NOMO-1 (cell line): ENCODE results near the gene ENC1.

ENCODE experiments used
- DNase-seq, 2 experiments: peaks; one replicate each; lab custom pipeline; 2025; ENCODE audit not compliant: unreplicated experiment in 2 of 2; lab: John Stamatoyannopoulos, UW

ENC1 gene

DNA sequence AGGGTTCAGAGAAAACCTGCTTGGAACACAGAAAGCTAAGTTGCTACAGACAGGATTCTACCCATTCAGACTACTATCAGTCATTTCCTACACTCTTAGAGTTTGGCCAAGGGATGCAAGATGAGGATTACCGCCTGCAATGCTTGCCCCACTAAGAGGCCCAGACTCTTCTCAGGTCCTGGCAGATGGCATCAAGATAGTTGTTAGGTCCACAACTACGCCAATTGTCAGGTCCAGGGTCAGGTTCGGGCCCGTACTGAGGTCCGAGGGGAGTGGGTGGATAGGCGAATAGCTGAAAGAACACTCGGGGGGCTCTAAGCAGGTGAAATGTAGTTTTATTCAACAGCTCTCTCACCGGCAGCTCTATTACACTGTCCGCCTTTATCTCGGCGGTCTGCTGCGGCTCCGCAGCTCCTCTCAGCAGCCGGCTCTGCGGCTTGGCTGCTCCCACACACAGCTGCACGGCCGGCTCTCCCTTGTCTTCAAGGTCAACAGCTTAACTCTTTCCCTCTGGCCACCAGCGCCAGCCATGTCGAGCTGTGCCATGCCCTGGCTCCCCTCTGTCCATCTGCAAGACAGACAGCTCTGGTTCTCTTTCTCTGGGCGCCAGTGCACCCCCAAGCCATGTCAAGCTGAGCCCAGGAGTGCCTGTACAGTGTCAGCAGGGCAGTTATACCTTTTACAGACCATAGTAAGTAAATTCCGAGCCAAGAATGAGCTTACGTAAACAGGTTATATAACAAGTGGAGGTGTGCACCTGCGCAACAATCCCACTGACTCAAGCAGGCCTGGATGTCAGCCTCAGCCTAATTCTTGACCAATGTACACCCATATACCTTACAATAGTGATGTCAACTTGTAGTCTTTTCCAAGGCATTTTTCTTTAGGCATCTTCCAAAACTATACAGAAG, 24.0 kb downstream of the ENC1 start:
- DNase-seq, result no peak

DNA sequence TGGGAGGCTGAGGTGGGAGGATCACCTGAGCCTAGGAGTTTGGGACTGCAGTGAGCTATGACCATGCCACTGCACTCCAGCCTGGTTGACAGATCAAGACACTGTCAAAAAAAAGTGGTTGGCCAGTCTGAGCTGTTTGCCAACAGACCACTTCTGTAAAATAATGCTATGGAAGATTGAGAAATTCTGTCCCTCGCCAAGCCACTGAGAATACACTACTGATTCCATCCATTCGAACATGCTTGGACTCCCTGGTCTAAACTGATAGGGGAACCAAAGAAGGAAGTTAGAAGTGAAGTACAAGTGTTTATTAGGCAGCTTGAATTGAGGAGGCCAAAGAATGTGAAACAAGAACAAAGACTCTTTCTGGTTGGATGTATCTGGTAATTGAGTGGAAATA, 27.2 kb downstream of the ENC1 start:
- peak; percentile 84 to 96 for DNase-seq

DNA sequence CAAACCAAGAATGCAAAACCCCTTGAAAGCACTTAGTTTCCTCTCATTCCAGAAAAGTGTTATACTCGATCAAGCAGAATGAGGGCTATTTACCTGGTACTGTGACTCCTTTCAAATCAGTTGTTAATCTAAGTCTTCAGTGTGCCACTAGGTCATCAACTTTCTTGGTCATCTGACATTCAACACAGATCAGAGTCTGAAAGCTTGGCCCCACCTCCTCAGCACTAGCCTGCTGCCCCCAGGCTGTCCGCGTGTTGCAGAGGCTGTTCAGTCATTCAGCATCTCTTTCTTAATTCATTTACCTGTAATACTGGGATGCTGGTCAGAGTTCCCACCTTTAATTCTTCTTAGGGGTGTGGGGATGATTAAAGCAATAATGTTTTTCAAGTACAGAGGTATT, 28.5 kb downstream of the ENC1 start:
- DNase-seq, result no peak

DNA sequence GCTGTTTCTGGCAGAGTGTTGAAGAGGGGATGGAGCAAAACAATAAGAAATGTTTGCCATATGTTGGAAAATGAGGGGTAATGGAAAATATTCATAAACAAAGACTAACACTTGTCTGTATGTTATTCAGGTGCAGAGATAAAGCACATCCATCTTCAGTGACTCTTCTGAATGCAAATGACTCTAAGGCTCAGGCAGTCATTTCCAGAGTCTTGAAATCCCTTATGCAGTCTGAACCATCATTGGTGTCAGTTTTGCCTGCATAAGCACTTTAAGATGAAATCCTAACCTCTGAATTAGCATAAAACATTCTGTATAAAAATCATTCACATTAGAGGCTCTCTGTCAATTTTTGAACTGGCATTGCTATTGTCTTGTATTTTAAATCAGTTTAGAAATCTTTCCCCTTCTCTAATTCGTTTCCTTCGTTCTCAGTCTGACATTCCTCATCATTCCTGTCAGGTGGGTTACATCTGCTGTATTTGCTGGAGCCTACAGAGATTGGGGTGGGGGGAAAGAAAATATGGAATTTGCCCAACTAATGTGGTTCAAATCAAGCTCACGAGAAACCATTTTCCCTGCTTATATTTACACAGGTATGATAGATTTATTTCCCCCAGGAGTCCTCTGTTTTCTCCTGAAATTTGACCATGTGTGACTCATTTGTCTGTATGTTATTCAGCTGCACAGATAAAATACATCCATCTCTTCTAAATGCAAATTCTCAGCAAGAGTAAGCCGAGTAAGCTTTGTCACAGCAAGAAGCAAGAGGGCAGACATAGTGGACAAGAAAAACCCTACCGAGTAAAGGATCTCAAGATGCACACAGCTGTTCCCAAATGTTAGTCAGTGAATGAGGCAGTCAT, 31.6 kb downstream of the ENC1 start:
- no peak for DNase-seq

DNA sequence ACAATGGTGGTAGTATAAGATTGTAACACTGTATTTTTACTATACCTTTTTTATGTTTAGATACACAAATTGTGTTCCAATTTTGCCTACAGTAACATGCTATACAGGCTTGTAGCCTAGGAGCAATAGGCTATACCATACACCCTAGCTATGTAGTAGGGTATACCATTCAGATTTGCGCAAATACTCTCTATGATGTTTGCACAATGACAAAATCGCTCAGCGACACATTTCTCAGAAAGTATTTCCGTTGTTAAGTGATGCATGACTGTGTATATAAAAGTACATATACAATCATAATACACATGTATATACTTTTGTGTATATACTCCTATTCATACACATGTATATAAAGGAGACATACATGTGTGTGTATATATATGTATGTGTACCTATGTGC, 34.8 kb downstream of the ENC1 start:
- no peak for DNase-seq

DNA sequence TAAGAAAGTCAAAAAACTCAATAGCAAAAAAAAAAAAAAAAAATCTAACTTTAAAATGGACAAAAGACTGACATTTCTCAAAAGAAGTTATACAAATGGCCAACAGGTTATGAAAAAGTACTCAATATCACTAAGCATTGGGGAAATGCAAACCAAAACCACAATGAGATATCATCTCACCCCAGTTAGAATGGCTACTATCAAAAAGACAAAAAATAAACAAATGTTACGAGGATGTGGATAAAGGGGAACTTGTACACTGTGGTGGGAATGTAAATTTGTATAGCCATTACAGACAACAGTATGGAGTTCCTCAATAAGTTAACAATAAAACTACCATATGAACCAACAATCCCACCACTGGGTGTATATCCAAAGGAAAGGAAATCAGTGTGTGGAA, 37.2 kb downstream of the ENC1 start:
- DNase-seq, result no peak

GRCh38 chr5:74599148-74599547, 41.4 kb downstream of the ENC1 start:
- no peak for DNase-seq

GRCh38 chr5:74598731-74599130, 41.8 kb downstream of the ENC1 start:
- DNase-seq, result no peak

GRCh38 chr5:74596927-74597326, 43.6 kb downstream of the ENC1 start:
- DNase-seq, result no peak

GRCh38 chr5:74595143-74595925, 45.2 kb downstream of the ENC1 start:
- DNase-seq, result no peak

DNA sequence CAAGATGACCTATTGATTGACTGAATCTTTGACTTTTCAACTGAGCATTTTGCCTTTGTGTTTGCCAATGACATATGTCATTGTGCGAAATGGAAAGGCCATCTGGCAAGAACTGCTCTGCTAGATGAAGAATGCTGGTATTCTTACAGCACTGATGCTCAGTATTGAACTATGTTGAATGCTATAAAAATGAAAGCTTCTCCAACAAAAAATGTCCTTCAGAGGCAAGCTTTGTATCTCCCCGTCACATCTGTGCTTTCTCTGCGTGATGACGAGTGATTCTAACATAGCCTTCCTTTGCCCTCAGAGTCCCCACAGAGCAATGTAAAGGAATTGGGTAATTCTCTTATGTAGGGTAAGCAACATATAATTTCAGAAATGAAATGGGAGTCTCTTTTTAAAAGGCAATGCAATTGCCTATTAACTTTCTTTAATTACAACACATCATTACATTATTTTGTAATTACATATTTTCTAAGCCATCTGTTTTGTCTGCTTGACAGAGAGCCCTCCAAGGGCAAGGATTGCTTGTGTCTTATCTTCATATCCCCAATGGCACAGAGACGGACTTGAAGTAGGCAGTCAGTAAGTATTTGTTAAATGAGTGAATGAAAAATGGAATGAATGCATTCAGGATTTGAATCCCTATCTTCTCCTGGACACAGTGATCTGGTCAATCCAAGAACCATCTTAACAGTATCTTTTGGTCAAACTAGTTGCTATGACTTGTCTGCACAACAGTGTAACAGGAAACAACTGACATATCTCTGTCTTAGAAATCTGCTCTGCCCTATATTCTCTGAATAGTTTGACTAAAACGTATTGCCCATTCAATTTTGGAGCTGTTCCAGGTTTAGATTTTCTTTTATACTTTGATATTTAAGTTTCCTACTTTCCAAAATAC, 46.1 kb downstream of the ENC1 start:
- DNase-seq, result no peak

- no peak for DNase-seq
These were observed 51.1 kb downstream of the ENC1 start for GRCh38 chr5:74589204-74590056.

DNA sequence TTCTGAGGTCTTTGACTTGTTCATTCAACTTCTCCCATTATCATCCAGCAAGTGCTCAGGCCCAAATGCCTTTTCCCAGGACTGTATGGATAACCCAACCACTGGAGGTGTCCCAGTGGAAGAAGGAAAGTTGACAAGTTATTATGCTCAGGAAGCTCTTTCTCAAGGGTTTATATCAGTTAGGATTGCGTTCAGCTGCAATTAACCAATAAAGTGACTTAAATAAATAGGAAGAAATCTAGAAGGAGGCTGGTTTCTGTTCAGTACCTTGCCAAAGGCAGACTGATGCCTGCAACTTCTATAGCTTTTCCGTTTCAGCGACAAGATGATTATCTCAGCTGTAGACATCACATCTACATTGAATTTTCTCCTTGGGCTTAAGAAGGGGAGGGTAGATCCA, 52.1 kb downstream of the ENC1 start:
- DNase-seq, result no peak

- DNase-seq, result no peak
These were observed 52.6 kb downstream of the ENC1 start for GRCh38 chr5:74587890-74588289.

DNA sequence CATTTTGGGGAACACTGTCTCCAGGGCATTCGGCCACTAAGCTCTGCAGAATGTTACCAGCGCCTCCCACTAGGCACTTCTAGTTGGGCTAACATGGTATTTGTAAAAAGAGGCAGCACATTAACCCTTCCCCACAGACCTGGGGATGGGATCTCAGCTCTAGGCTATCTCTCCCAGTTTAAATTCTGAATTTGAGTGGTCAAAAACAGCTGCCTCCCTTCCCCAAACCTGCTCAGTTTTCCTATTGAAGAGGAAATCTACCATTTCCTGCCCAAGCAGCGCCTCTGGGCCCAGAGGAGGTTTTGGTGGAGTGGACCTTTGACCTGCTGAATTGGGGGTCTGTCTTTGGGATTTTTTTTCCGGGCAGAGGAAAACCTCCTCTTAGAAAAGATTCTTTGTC, 53.2 kb downstream of the ENC1 start:
- no peak for DNase-seq

DNA sequence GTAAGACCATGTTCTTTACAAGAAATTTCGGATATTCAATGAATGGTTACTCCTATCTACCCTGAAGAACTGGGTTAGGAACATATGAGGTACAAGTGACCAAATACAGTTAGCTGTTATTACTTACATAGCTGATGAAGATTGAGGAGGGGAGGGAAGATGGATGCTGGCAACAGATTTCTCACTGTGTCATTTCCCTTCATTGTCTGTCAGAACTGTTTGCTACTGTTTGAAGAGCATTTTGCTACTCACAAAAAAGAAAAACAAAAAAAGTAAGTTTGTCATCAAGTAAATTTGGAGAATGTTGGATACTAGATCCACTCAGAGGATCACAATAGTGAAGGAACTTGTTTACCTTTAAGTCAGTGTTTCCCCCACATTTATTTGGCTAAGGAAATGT, 53.7 kb downstream of the ENC1 start:
- DNase-seq, result no peak

- no peak for DNase-seq
These were observed 57.7 kb downstream of the ENC1 start for GRCh38 chr5:74582853-74583252.

DNA sequence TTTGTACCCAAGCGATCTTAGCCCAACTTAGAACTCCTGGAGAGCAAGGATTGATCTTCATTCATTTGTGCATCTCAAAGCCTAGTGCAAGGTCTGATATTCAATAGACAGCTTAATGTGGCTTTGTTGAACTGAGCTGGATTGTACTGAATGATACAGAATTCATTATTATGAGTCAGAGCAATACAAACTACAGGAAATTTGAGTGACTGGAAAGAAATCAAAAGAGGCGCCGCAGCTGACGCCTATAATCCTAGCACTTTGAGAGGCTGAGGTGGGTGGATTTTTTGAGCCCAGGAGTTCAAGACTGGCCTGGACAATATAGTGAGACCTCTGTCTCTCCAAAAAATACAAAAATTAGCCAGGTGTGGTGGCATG, 58.6 kb downstream of the ENC1 start:
- DNase-seq, result no peak

- DNase-seq, result no peak
These were observed 59.8 kb downstream of the ENC1 start for GRCh38 chr5:74580729-74581109.
